Sigmoid colon (tissue), 3 donors: ENCODE measurements around the gene CCL4.

ENCODE experiments used
- POLR2A ChIP-seq, 2 donors: fragments of 450-650 bp; IDR thresholded peaks; one replicate each; pipeline ENCODE4 v1.6.1; 2016; ENCODE audit warnings: antibody characterized with exemption in 2 of 2, mild to moderate bottlenecking in 2 of 2, moderate library complexity in 2 of 2
- TF ChIP-seq, protein P1 (sequence below), 4 experiments: fragments of 450-650 bp in 3 of 4; fragments of 200-600 bp in 1 of 4; IDR thresholded peaks; one replicate each; pipeline ENCODE4 v1.5.1; 2016 to 2019; ENCODE audit warnings: antibody characterized with exemption in 4 of 4, mild to moderate bottlenecking in 3 of 4, moderate library complexity in 2 of 4

GRCh38 chr17:36095992-36096391, 7.6 kb upstream of the CCL4 start:
- no peak for TF ChIP-seq POLR2A (IDR thresholded peaks at IDR 0.05)
- TF ChIP-seq, protein P1, sequence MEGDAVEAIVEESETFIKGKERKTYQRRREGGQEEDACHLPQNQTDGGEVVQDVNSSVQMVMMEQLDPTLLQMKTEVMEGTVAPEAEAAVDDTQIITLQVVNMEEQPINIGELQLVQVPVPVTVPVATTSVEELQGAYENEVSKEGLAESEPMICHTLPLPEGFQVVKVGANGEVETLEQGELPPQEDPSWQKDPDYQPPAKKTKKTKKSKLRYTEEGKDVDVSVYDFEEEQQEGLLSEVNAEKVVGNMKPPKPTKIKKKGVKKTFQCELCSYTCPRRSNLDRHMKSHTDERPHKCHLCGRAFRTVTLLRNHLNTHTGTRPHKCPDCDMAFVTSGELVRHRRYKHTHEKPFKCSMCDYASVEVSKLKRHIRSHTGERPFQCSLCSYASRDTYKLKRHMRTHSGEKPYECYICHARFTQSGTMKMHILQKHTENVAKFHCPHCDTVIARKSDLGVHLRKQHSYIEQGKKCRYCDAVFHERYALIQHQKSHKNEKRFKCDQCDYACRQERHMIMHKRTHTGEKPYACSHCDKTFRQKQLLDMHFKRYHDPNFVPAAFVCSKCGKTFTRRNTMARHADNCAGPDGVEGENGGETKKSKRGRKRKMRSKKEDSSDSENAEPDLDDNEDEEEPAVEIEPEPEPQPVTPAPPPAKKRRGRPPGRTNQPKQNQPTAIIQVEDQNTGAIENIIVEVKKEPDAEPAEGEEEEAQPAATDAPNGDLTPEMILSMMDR (IDR thresholded peaks at IDR 0.05), result no peak
